Measurements from ENCODE around the gene CEP44. TPM values are rescaled to one million over a fixed set of nuclear protein-coding genes. Genes with fewer than 3 reads are reported as not detected.
"Not testable (repeated sequence)": the region's sequence is repeated elsewhere in the genome, so short reads cannot be mapped to it uniquely, and the experiment has no call there.

CEP44 gene
- total and polyA plus RNA-seq, 3 donors from 2014 or later: 20.4 to 32.5 (median 21.1) TPM

- Histone ChIP-seq H3K4me1 (no peaks in the 10 kb centered on the region), H3K27me3 (no peaks in the 10 kb centered on the region), H3K36me3 (ENCODE audit: low read depth, missing control alignments) (no peaks in the 10 kb centered on the region), H3K4me3 (no peak overlapping the region), H3K9me3 (no peaks in the 10 kb centered on the region), H3K27ac (no peak overlapping the region)
- intact Hi-C loops (cut with DNase I; ENCODE audit: low total_unique reads): loop anchor here (10.0 kb wide), 1 partner anchor 265 kb away; no protein-coding TSS in a partner anchor
- no peak for DNase-seq
- no peak for TF ChIP-seq POLR2A (IDR thresholded peaks at IDR 0.05)
- no peak for TF ChIP-seq CTCF (IDR thresholded peaks at IDR 0.05)
- 86 to 88% methylated on average over 2 of the region's 2 CpGs for WGBS, 2 donors
Observed at GRCh38 chr4:174369985-174370384, 86.3 kb downstream of the CEP44 start.

GRCh38 chr4:174373821-174374220, 90.1 kb downstream of the CEP44 start:
- no peaks in the 10 kb centered on the region for H3K27me3 ChIP-seq
- TF ChIP-seq CTCF (IDR thresholded peaks at IDR 0.05) (no peak), POLR2A (IDR thresholded peaks at IDR 0.05) (no peak)
- no peaks in the 10 kb centered on the region for H3K9me3 ChIP-seq
- no peaks in the 10 kb centered on the region for H3K36me3 ChIP-seq (ENCODE audit: low read depth, missing control alignments)
- no peak for DNase-seq
- H3K4me1 ChIP-seq: no peaks in the 10 kb centered on the region
- H3K27ac ChIP-seq: no peak overlapping the region
- H3K4me3 ChIP-seq: no peak overlapping the region
- 81 to 85% methylated on average over 1 of the region's 1 CpG for WGBS, 2 donors
- intact Hi-C loops (cut with DNase I; ENCODE audit: low total_unique reads): no loop called here

- TF ChIP-seq CTCF (IDR thresholded peaks at IDR 0.05): no peak
- no peak for TF ChIP-seq POLR2A (IDR thresholded peaks at IDR 0.05)
- Histone ChIP-seq H3K27me3 (no peaks in the 10 kb centered on the region), H3K27ac (no peak overlapping the region), H3K4me3 (no peak overlapping the region), H3K9me3 (no peaks in the 10 kb centered on the region), H3K4me1 (no peaks in the 10 kb centered on the region), H3K36me3 (ENCODE audit: low read depth, missing control alignments) (no peaks in the 10 kb centered on the region)
- no peak for DNase-seq
- intact Hi-C loops (cut with DNase I; ENCODE audit: low total_unique reads): no loop called here
- WGBS, 2 donors: 85 to 90% methylated on average over 8 of the region's 8 CpGs
Observed at GRCh38 chr4:174375422-174375821, 91.7 kb downstream of the CEP44 start.

- Histone ChIP-seq H3K9me3 (no peaks in the 10 kb centered on the region), H3K4me1 (no peaks in the 10 kb centered on the region), H3K27me3 (no peaks in the 10 kb centered on the region), H3K36me3 (ENCODE audit: low read depth, missing control alignments) (no peaks in the 10 kb centered on the region), H3K4me3 (no peak overlapping the region), H3K27ac (no peak overlapping the region)
- no peak for TF ChIP-seq CTCF (IDR thresholded peaks at IDR 0.05)
- TF ChIP-seq POLR2A (IDR thresholded peaks at IDR 0.05): no peak
- no peak for DNase-seq
- intact Hi-C loops (cut with DNase I; ENCODE audit: low total_unique reads): no loop called here
- 78 to 96% methylated on average over 2 of the region's 2 CpGs for WGBS, 2 donors
Observed at GRCh38 chr4:174377613-174378012, 93.9 kb downstream of the CEP44 start.

- no peaks in the 10 kb centered on the region for H3K27me3 ChIP-seq
- no peaks in the 10 kb centered on the region for H3K36me3 ChIP-seq (ENCODE audit: low read depth, missing control alignments)
- H3K27ac ChIP-seq: no peak overlapping the region
- 87 to 91% methylated on average over 2 of the region's 2 CpGs for WGBS, 2 donors
- intact Hi-C loops (cut with DNase I; ENCODE audit: low total_unique reads): no loop called here
- no peak for DNase-seq
- no peak overlapping the region for H3K4me3 ChIP-seq
- no peaks in the 10 kb centered on the region for H3K9me3 ChIP-seq
- H3K4me1 ChIP-seq: no peaks in the 10 kb centered on the region
- TF ChIP-seq POLR2A (IDR thresholded peaks at IDR 0.05) (no peak), CTCF (IDR thresholded peaks at IDR 0.05) (no peak)
Observed at GRCh38 chr4:174378951-174379350, 95.2 kb downstream of the CEP44 start.

- H3K27ac ChIP-seq; DNase-seq; H3K36me3 ChIP-seq (ENCODE audit: low read depth, missing control alignments); H3K4me3 ChIP-seq; intact Hi-C loops (cut with DNase I; ENCODE audit: low total_unique reads); H3K9me3 ChIP-seq; H3K27me3 ChIP-seq; H3K4me1 ChIP-seq: not testable (repeated sequence)
- WGBS, 2 donors: 67 to 72% methylated on average over 4 of the region's 4 CpGs
Observed at GRCh38 chr4:174380206-174380605, 96.5 kb downstream of the CEP44 start.
